GM19351 (cell line): ENCODE measurements around the gene ROPN1L.

Experiments
- ATAC-seq: cut with Tn5 transposase; IDR thresholded peaks from one replicate; pipeline ENCODE4 v1.9.1; 2021; ENCODE audit warnings: mild to moderate bottlenecking, moderate library complexity; ENCODE audit not compliant: unreplicated experiment

ROPN1L gene

GRCh38 chr5:10456583-10457420 is 15.1 kb downstream of the ROPN1L start:
- no peak for ATAC-seq

GRCh38 chr5:10457682-10458574 is 16.2 kb downstream of the ROPN1L start:
- no peak for ATAC-seq

GRCh38 chr5:10459080-10460055 is 17.7 kb downstream of the ROPN1L start:
- ATAC-seq, result no peak

- ATAC-seq, result no peak
These were observed 18.7 kb downstream of the ROPN1L start for GRCh38 chr5:10460252-10460906.

GRCh38 chr5:10461041-10461440 is 19.4 kb downstream of the ROPN1L start:
- no peak for ATAC-seq

- ATAC-seq, result no peak
These were observed 20.4 kb downstream of the ROPN1L start for GRCh38 chr5:10461904-10462555.

GRCh38 chr5:10463566-10463965 is 21.9 kb downstream of the ROPN1L start:
- no peak for ATAC-seq

GRCh38 chr5:10464173-10464572 is 22.5 kb downstream of the ROPN1L start:
- ATAC-seq, result no peak

- ATAC-seq, result no peak
These were observed 24.0 kb downstream of the ROPN1L start for GRCh38 chr5:10465726-10466125.

- no peak for ATAC-seq
These were observed 24.9 kb downstream of the ROPN1L start for GRCh38 chr5:10466446-10467073.

GRCh38 chr5:10467281-10468198 is 25.9 kb downstream of the ROPN1L start:
- no peak for ATAC-seq

- no peak for ATAC-seq
These were observed 26.6 kb downstream of the ROPN1L start for GRCh38 chr5:10468256-10468655.

- no peak for ATAC-seq
These were observed 27.8 kb downstream of the ROPN1L start for GRCh38 chr5:10469253-10470050.

GRCh38 chr5:10470669-10471068 is 29.0 kb downstream of the ROPN1L start:
- ATAC-seq, result no peak

- ATAC-seq, result no peak
These were observed 30.0 kb downstream of the ROPN1L start for GRCh38 chr5:10471677-10472076.

GRCh38 chr5:10474521-10475075 is 32.9 kb downstream of the ROPN1L start:
- ATAC-seq, result no peak
